ENCODE results near the gene RGP1. TPM values are rescaled to one million over a fixed set of nuclear protein-coding genes. Genes with fewer than 3 reads are reported as not detected.

RGP1 gene
- total RNA-seq, 1 donor from 2014 or later: 51.4 TPM

DNA sequence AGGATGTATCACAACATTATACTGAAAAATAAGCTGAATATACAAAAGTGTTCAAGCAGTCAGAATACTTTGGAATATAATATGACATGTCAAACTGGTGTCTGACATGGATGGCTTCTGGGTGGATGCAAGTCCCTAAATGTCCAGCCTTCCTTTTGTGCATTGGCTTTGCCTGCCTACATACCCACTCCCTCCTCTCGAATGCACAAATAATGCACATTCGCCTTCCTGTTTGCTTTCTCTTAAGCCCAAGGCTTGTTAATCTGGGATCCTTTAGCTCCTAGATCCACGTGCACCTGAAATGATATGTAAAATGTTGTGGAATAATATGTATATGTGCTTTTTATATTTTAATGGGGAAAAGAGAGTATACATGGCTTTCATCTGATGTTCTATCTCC lies 29.4 kb downstream of the RGP1 start:
- TF ChIP-seq, protein P1, sequence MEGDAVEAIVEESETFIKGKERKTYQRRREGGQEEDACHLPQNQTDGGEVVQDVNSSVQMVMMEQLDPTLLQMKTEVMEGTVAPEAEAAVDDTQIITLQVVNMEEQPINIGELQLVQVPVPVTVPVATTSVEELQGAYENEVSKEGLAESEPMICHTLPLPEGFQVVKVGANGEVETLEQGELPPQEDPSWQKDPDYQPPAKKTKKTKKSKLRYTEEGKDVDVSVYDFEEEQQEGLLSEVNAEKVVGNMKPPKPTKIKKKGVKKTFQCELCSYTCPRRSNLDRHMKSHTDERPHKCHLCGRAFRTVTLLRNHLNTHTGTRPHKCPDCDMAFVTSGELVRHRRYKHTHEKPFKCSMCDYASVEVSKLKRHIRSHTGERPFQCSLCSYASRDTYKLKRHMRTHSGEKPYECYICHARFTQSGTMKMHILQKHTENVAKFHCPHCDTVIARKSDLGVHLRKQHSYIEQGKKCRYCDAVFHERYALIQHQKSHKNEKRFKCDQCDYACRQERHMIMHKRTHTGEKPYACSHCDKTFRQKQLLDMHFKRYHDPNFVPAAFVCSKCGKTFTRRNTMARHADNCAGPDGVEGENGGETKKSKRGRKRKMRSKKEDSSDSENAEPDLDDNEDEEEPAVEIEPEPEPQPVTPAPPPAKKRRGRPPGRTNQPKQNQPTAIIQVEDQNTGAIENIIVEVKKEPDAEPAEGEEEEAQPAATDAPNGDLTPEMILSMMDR (IDR thresholded peaks at IDR 0.05; ENCODE audit: unreplicated experiment): no peak
- Mint-ChIP-seq H3K9me3 (ENCODE audit: unreplicated experiment) (no peaks in the 10 kb centered on the region), H3K4me1 (ENCODE audit: unreplicated experiment) (peaks cover 16% of the 10 kb centered on the region), H3K36me3 (ENCODE audit: low read depth, unreplicated experiment) (no peaks in the 10 kb centered on the region), H3K27ac (ENCODE audit: unreplicated experiment) (no peak overlapping the region), H3K4me3 (ENCODE audit: unreplicated experiment) (no peak overlapping the region), H3K27me3 (ENCODE audit: unreplicated experiment) (no peaks in the 10 kb centered on the region)
- no peak for DNase-seq (ENCODE audit: low spot score)

DNA sequence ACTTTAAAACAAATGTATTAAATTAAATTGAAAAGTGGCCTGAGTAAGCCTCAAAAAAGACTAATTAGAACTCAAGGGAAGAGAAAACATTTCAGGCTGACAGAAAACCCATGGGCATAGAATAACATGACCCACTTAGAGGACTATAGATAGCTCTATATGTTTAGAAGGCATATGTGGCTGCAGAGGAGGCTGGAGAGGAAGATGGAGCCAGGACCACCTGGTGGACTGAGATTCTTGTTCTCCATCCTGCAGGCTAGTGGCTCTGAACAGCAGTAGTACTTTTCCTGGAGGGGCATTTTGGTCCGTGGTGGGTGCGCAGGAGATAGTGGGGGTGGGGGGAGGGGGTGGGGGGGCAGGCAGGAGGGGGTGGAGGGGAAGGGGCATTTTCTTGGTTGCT lies 32.0 kb downstream of the RGP1 start:
- Mint-ChIP-seq H3K36me3 (ENCODE audit: low read depth, unreplicated experiment) (no peaks in the 10 kb centered on the region), H3K4me3 (ENCODE audit: unreplicated experiment) (no peak overlapping the region), H3K27me3 (ENCODE audit: unreplicated experiment) (no peaks in the 10 kb centered on the region), H3K4me1 (ENCODE audit: unreplicated experiment) (peaks cover 2% of the 10 kb centered on the region), H3K9me3 (ENCODE audit: unreplicated experiment) (no peaks in the 10 kb centered on the region), H3K27ac (ENCODE audit: unreplicated experiment) (no peak overlapping the region)
- DNase-seq (ENCODE audit: low spot score): no peak
- TF ChIP-seq, protein P1 (IDR thresholded peaks at IDR 0.05; ENCODE audit: unreplicated experiment): no peak

DNA sequence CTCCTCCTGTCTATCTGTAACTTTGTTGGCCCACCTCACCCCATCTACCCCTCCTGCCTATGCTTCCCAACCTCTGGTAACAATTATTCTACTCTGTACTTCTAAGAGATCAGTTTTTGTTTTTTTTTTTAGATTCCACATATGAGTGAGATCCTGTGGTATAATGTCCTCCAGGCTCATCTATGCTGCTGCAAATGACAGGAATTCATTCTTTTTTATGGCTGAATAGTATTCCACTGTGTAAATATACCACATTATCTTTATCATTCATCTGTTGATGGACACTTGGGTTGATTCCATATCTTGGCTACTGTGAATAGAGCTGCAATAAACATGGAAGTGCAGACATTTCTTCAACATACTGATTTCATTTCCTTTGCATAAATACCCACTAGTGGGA lies 34.3 kb downstream of the RGP1 start:
- TF ChIP-seq, protein P1 (IDR thresholded peaks at IDR 0.05; ENCODE audit: unreplicated experiment): no peak
- no peak for DNase-seq (ENCODE audit: low spot score)
- Mint-ChIP-seq H3K4me1 (ENCODE audit: unreplicated experiment) (no peaks in the 10 kb centered on the region), H3K4me3 (ENCODE audit: unreplicated experiment) (no peak overlapping the region), H3K27me3 (ENCODE audit: unreplicated experiment) (peaks cover 2% of the 10 kb centered on the region), H3K9me3 (ENCODE audit: unreplicated experiment) (no peaks in the 10 kb centered on the region), H3K36me3 (ENCODE audit: low read depth, unreplicated experiment) (peaks cover 6% of the 10 kb centered on the region), H3K27ac (ENCODE audit: unreplicated experiment) (peak overlapping the region; percentile 3)

DNA sequence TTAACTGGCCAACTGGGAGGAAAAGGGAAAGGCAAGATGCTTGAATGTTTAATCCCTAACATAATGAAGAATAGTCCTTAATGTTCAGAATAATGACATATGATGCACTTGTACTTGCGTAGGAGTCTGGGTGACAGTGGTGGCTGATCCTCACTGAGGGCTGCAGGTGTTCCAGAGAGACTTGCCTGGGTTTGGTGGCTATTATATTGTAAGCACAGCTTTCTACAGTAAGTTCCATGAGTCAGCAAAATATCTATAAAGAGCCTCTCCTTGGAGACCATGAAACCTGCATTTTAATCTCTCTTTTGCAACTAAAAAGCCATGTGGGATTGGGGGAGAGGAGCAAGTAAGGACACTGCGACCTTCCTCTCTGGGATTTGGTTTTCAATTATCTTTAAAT lies 40.5 kb downstream of the RGP1 start:
- no peak overlapping the region for H3K4me3 Mint-ChIP-seq (ENCODE audit: unreplicated experiment)

DNA sequence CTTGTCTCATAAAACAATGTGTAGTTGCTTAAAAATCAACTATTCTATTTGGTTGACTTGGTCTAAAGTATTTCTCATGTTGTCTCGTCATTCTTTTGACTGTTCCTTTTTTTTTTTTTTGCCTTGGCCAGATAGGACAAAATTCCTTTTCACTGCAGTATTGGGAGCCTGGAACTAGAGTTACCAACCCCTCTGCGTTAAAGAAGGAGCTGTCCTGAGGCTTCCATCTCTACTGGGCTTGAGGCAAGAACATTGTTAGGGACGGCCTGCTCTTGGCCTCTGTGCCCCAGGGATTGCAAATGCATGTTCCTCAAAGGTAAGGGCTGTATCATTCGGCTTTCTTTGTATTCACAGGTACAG lies 40.9 kb downstream of the RGP1 start:
- Mint-ChIP-seq H3K9me3 (ENCODE audit: unreplicated experiment) (no peaks in the 10 kb centered on the region), H3K36me3 (ENCODE audit: low read depth, unreplicated experiment) (peaks cover 11% of the 10 kb centered on the region), H3K27me3 (ENCODE audit: unreplicated experiment) (peaks cover 14% of the 10 kb centered on the region), H3K4me3 (ENCODE audit: unreplicated experiment) (no peak overlapping the region), H3K4me1 (ENCODE audit: unreplicated experiment) (peaks cover 30% of the 10 kb centered on the region), H3K27ac (ENCODE audit: unreplicated experiment) (no peak overlapping the region)
- no peak for DNase-seq (ENCODE audit: low spot score)
- TF ChIP-seq, protein P1 (IDR thresholded peaks at IDR 0.05; ENCODE audit: unreplicated experiment): no peak

More for the DNA sequence above, 40.5 kb downstream of the RGP1 start:
- TF ChIP-seq, protein P1 (IDR thresholded peaks at IDR 0.05; ENCODE audit: unreplicated experiment): no peak
- H3K27ac Mint-ChIP-seq (ENCODE audit: unreplicated experiment): no peak overlapping the region
- no peak for DNase-seq (ENCODE audit: low spot score)
- H3K36me3 Mint-ChIP-seq (ENCODE audit: low read depth, unreplicated experiment): peaks cover 11% of the 10 kb centered on the region
- H3K9me3 Mint-ChIP-seq (ENCODE audit: unreplicated experiment): no peaks in the 10 kb centered on the region
- H3K4me1 Mint-ChIP-seq (ENCODE audit: unreplicated experiment): peaks cover 26% of the 10 kb centered on the region
- peaks cover 14% of the 10 kb centered on the region for H3K27me3 Mint-ChIP-seq (ENCODE audit: unreplicated experiment)
